Neuron (in vitro differentiated cells): Measurements from ENCODE around the gene CILP.

Experiments used
- H2AFZ ChIP-seq: one replicate; pipeline ENCODE4 v1.6.1; 2013; ENCODE audit warnings: low read depth, mild to moderate bottlenecking, inconsistent platforms, low read length, moderate library complexity
- H3K27me3 ChIP-seq: one replicate; pipeline ENCODE4 v1.6.1; 2013; ENCODE audit warnings: low read length; ENCODE audit not compliant: insufficient read depth
- H3K36me3 ChIP-seq: one replicate; pipeline ENCODE4 v1.6.1; 2013; ENCODE audit warnings: low read length; ENCODE audit not compliant: insufficient read depth
- H3K4me1 ChIP-seq: one replicate; pipeline ENCODE4 v1.6.1; 2013; ENCODE audit warnings: low read length; ENCODE audit not compliant: insufficient read depth
- H3K4me3 ChIP-seq: 2 replicates; pipeline ENCODE4 v1.5.1; 2013; ENCODE audit warnings: mild to moderate bottlenecking, low read length, moderate library complexity
- H3K9me3 ChIP-seq: one replicate; pipeline ENCODE4 v1.6.1; 2013; ENCODE audit warnings: low read length

Gene CILP, protein sequence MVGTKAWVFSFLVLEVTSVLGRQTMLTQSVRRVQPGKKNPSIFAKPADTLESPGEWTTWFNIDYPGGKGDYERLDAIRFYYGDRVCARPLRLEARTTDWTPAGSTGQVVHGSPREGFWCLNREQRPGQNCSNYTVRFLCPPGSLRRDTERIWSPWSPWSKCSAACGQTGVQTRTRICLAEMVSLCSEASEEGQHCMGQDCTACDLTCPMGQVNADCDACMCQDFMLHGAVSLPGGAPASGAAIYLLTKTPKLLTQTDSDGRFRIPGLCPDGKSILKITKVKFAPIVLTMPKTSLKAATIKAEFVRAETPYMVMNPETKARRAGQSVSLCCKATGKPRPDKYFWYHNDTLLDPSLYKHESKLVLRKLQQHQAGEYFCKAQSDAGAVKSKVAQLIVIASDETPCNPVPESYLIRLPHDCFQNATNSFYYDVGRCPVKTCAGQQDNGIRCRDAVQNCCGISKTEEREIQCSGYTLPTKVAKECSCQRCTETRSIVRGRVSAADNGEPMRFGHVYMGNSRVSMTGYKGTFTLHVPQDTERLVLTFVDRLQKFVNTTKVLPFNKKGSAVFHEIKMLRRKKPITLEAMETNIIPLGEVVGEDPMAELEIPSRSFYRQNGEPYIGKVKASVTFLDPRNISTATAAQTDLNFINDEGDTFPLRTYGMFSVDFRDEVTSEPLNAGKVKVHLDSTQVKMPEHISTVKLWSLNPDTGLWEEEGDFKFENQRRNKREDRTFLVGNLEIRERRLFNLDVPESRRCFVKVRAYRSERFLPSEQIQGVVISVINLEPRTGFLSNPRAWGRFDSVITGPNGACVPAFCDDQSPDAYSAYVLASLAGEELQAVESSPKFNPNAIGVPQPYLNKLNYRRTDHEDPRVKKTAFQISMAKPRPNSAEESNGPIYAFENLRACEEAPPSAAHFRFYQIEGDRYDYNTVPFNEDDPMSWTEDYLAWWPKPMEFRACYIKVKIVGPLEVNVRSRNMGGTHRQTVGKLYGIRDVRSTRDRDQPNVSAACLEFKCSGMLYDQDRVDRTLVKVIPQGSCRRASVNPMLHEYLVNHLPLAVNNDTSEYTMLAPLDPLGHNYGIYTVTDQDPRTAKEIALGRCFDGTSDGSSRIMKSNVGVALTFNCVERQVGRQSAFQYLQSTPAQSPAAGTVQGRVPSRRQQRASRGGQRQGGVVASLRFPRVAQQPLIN

DNA sequence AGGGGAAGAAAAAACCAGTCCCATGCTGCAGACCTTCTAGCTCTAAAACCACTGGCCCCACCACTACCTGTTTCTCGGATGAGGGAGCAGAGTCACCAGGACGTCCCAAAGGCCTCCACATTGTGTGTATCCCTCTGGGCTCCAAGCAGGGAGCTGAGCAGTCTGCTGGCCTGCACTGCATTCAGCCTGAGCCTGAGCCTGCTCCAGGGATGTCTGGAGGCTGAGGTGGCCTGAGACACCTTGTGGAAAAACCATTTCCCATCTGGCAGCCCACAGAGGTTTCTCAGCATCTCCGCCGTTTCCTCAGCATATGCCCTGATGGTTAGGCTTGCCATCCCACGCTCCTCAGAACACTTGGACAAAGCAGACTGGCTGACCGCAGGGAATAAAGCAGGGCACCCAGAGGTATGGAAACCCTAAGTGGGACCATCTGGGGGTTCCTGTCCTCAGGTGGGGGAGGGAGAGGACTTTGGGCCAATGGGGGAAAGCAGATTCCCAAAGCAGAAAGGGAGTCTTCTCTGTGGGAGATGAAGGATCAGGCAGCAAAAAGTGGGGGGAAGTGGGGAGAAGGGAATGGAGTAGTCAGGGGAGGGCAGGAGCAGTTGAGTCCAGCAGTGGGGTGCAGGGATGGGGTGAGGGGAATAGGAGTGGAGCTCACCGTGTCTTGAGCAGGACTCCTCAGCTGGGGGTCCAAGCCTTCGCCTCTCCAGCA is at the start of gene CILP:
Gene CILP (minus strand): TSS at position 704 of the 712 bp plus-strand sequence. CDS start 1,718 bp downstream, outside the sequence.
- Histone ChIP-seq H3K9me3 (no peaks in the 10 kb centered on the region), H3K27me3 (peaks cover 4% of the 10 kb centered on the region)

DNA sequence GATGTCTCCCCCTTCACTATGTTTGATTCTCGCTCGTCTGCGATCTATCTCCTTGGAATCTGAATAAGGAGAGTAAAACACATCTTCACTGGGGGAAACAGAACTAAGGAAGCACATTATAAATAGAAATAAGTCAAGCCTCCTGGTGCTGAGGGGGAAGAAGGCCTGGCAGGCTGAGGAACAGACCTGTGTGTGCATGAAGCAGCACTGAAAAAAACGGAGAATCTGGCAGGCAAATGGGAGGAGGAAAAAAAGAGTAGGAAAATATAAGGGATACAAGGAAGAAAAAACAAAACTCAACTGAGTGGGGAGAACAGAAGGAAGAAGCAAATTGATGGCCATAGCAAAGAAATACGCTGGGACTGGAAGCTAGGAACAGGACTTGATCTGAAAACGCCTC is 49.7 kb upstream of the CILP start:
- Histone ChIP-seq H3K9me3 (no peaks in the 10 kb centered on the region), H3K36me3 (peaks cover 52% of the 10 kb centered on the region)

More for the DNA sequence above, at the start of gene CILP:
- H2AFZ ChIP-seq = no peak within 1 kb of the TSS
- H3K4me3 ChIP-seq = no peak within 1 kb of the TSS
- no peaks in the 10 kb centered on the region for H3K36me3 ChIP-seq
- H3K4me1 ChIP-seq = no peaks in the 10 kb centered on the region

DNA sequence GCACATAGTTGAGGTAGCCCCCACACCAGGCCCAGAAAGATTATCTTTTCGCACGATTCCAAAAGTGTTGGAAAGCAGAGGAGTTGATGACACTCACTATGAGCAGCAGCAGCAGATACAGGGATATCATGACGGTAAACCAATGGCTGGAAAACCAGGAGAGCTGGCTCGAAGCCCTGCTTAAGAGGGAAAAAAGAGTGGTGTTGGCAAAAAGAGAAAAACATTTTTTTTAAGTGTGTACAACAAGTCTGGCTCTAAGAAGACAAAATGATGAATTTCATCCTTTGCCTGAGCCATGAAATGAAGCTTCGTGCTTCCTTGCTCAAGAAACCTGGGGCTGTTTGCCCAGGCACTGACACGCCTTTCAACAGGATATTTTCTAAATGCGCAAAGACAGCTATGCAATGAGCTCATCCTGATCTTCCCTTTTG is 48.1 kb upstream of the CILP start:
- no peaks in the 10 kb centered on the region for H3K9me3 ChIP-seq
- H3K27me3 ChIP-seq = no peaks in the 10 kb centered on the region
- H2AFZ ChIP-seq = no peak overlapping the region
- H3K4me3 ChIP-seq = no peak overlapping the region
- H3K4me1 ChIP-seq = peaks cover 13% of the 10 kb centered on the region
- peaks cover 52% of the 10 kb centered on the region for H3K36me3 ChIP-seq

More for the DNA sequence above, 49.7 kb upstream of the CILP start:
- H3K4me1 ChIP-seq = no peaks in the 10 kb centered on the region
- no peaks in the 10 kb centered on the region for H3K27me3 ChIP-seq
- H3K4me3 ChIP-seq = no peak overlapping the region
- no peak overlapping the region for H2AFZ ChIP-seq

DNA sequence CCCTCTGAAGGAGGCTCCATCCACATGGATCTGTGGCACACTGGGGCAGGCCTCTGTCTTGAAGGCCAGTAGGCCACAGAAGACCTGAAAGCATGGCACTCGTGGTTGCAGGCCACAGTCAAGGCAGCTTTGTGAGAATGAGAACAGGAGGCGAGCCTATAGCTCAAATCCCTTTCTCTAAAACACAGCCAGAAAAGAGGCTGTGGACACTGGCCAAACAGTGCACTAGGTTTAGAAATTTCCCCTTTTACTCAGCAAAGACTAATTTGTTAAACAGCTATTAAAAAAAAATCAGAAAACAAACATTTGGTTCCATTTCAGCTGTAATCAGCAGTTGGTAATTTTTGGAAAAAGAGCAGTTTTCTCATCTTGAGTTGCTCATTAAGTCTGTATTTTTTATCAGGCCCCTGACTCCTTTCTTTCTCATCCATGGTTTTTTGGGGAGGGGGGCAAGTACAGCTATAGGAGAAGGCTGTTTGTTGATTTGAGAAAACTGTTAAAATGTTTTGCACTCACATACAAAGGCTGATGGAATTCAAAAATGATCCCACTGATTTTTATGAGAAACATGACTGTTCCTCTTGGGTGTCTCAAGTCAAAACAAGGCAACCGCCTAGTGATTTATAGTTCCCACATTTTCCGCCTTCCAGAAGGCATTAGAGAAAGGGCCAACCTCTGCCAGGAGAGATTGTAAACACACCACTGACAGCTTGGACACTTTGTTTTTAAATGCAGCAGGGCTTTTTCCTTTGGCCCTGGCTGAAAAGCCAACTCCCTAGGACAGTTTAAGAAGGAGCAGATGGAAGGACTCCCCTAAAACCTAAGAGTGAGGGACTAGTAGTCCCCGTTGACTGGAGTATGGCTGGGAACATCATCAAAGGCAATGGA is 47.3 kb upstream of the CILP start:
- Histone ChIP-seq H3K27me3 (no peaks in the 10 kb centered on the region), H3K9me3 (no peaks in the 10 kb centered on the region), H3K4me3 (no peak overlapping the region), H3K36me3 (peaks cover 51% of the 10 kb centered on the region), H3K4me1 (peaks cover 19% of the 10 kb centered on the region), H2AFZ (no peak overlapping the region)

DNA sequence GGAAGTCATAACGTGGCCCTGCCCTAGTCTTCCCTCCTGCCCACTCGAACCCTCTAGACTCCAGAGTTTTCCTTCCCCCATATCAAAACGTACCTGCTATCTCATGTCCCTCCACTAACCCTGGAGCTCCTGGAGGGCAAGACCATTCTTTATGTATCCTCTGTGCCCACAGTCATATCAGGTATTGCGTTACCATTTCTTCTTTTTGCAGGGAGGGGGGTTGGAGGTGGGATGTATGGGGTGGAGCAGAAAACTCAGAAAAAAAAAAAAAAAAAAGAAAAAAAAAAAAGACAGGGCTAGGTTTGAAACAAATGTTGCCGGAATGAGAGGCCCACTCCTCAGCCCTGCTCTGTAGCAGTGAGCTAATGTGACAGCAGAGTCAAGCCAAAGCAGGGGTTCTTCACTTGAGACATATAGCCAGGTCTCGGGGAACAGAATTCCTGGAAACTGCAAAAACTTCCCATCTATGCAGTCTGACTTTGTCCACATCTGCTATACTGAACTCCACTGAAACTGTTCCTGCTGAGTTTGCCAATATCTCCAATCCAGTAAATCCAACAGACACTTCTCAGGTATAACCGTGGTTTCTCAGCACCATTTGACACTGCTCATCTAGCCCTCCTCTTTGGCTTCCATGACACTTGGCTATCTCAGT is 44.3 kb upstream of the CILP start:
- Histone ChIP-seq H2AFZ (no peak overlapping the region), H3K27me3 (no peaks in the 10 kb centered on the region)

DNA sequence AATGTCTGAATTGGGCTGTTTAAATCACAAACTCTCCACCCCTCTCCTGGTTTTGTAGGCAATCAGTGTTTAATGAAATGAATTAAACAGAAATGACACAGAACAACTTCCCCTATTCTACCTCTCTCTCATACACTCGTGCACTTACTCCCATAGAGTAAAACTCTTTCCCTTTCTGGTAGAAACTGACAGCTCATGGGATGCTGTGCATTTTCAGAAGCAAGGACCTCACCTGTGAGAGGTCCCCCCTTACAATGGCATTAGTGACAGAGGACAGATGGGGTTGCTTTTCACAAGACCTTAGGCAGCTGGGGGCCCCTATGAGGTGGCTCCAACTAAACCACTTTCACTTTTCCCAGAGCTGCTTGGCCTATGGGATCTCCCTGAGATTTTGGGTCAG is 43.5 kb upstream of the CILP start:
- H3K36me3 ChIP-seq = peaks cover 20% of the 10 kb centered on the region
- H3K4me3 ChIP-seq = no peak overlapping the region
- H3K27me3 ChIP-seq = no peaks in the 10 kb centered on the region
- no peak overlapping the region for H2AFZ ChIP-seq
- H3K4me1 ChIP-seq = peaks cover 19% of the 10 kb centered on the region
- H3K9me3 ChIP-seq = no peaks in the 10 kb centered on the region

More for the DNA sequence above, 44.3 kb upstream of the CILP start:
- H3K4me3 ChIP-seq = no peak overlapping the region
- H3K4me1 ChIP-seq = peaks cover 19% of the 10 kb centered on the region
- no peaks in the 10 kb centered on the region for H3K9me3 ChIP-seq
- H3K36me3 ChIP-seq = peaks cover 28% of the 10 kb centered on the region

DNA sequence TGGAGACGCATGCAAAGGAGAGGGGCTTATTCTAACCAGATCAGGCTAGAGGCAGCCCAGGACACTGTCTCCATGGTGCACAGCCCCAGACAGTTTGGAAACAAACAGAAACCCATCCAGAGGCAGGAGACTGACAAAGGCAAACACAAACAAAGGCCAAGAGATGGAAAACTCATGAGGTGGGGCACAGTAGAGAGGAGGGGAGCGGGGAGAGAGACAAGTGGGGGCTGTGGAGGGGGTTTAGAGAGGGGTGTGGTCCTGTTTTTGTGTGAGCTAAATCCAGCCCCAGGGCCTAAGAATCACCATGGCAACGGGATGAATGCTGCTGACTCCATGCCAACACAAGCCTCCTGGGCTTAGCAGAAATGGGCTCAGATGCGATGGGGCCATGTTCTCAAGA is 43.1 kb upstream of the CILP start:
- Histone ChIP-seq H3K9me3 (no peaks in the 10 kb centered on the region), H3K4me3 (no peak overlapping the region), H3K4me1 (peaks cover 19% of the 10 kb centered on the region), H3K36me3 (peaks cover 16% of the 10 kb centered on the region), H3K27me3 (no peaks in the 10 kb centered on the region), H2AFZ (no peak overlapping the region)

DNA sequence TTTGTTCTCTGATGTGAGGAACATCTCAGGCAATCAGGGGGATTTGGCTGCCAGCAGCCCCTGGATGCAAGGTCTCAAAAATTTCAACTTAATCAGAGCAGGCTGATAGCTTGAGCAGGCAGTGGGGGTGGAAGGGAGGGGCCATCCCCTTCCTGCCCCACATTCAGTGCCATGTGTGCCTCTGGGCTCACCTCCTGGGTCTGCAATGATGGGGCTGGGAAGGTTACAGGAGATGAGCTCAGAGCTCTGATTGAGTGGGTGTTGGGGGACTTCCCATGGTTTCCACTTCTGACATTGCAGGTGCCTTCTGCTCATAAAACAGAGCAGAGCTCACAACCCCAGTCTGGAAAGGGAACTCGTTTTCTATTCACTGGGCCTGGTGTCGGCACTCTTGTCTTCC is 38.4 kb upstream of the CILP start:
- Histone ChIP-seq H3K36me3 (no peaks in the 10 kb centered on the region), H3K27me3 (no peaks in the 10 kb centered on the region)

DNA sequence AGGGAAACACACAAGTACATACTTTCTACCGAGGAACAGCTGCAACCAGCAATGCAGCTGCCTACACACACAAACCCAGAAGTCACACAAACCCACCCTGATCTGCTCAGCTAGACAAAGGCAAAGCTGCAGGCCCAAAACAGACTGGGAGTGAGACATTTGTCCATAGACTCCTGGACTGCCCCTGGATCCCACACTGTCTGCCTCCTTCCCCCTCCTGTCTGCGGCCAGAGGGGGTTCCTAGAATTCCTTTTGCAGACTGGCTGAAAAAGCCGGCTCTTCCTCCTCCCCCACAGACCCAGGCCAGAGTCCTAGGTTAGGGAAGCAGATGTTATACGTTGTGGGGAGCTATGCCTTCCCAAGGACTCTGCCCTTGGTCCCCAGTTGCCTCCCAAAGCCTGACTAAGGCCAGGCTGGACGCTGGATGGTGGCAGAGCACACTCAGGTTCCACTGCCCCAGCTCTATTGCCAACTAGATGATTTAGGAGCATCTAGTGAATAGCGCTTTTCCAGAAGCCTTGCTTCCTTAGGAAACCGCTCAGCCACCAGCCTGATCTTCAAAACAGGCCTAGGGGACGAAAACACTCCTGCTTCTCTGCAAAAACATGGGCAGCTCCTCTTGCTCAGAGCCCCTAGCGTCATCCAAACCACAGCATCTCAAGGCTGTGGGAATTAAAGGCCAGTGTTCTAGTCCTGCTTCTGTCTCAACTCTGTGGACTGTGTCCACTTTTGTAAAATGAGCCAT is 37.4 kb upstream of the CILP start:
- Histone ChIP-seq H3K4me1 (no peaks in the 10 kb centered on the region), H3K27me3 (no peaks in the 10 kb centered on the region), H3K9me3 (no peaks in the 10 kb centered on the region), H3K36me3 (no peaks in the 10 kb centered on the region), H3K4me3 (no peak overlapping the region), H2AFZ (no peak overlapping the region)

More for the DNA sequence above, 38.4 kb upstream of the CILP start:
- no peak overlapping the region for H2AFZ ChIP-seq
- H3K9me3 ChIP-seq = no peaks in the 10 kb centered on the region
- no peak overlapping the region for H3K4me3 ChIP-seq
- peaks cover 9% of the 10 kb centered on the region for H3K4me1 ChIP-seq

DNA sequence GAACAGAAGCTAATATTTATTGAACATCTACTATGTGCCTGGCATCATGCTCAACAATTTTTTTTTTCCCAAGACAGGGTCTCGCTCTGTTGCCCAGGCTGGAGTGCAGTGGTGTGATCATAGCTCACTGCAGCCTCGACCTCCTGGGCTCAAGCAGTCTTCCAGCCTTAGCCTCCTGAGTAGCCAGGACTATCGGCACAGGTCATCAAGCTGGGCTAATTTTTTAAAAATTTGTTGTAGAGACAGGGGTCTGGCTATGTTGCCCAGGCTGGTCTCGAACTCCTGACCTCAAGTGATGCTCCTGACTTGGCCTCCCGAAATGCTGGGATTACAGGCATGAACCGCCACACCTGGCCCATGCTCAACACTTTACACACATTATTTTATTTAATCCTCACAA is 35.7 kb upstream of the CILP start:
- no peak overlapping the region for H3K4me3 ChIP-seq
- no peaks in the 10 kb centered on the region for H3K27me3 ChIP-seq
- no peaks in the 10 kb centered on the region for H3K36me3 ChIP-seq
- H2AFZ ChIP-seq = no peak overlapping the region
- no peaks in the 10 kb centered on the region for H3K4me1 ChIP-seq
- H3K9me3 ChIP-seq = no peaks in the 10 kb centered on the region
